Transverse colon (tissue), 3 donors: ENCODE measurements around the gene HELZ2.

Experiments
- CTCF ChIP-seq, 5 experiments: fragments of 200-600 bp in 3 of 5; fragments of 450-650 bp in 2 of 5; sonication (generic) in 3 of 5; IDR thresholded peaks; 1 replicate in 2 of 5; 2 replicates in 3 of 5; pipeline ENCODE4 v1.5.1; 2016 to 2017; ENCODE audit warnings: antibody characterized with exemption in 5 of 5, inconsistent platforms in 3 of 5, mild to moderate bottlenecking in 2 of 5, moderate library complexity in 1 of 5
- POLR2A ChIP-seq: fragments of 450-650 bp; IDR thresholded peaks from one replicate; pipeline ENCODE4 v1.6.1; 2016; ENCODE audit warnings: antibody characterized with exemption, mild to moderate bottlenecking, moderate library complexity

- TF ChIP-seq CTCF (IDR thresholded peaks at IDR 0.05), result no peak
- TF ChIP-seq POLR2A, result no peak
Measured at GRCh38 chr20:63572788-63573646, 1.0 kb downstream of the HELZ2 start.
